ENCODE data around the gene TEX52. TPM values are rescaled to one million over a fixed set of nuclear protein-coding genes. Genes with fewer than 3 reads are reported as not detected.

TEX52 gene
- total RNA-seq (2021) (0.44 TPM in 1 of 2 replicates, not detected in the other), Bru-seq, nascent RNA (percentile 23 among the genes with signal in this experiment), BruChase-seq, experiment 1, labeled RNA remaining after a 2-hour chase (percentile 19 among the genes with signal in this experiment), BruChase-seq, experiment 2, labeled RNA remaining after a 6-hour chase (percentile 24 among the genes with signal in this experiment)
- long read RNA-seq: 0 reads

DNA sequence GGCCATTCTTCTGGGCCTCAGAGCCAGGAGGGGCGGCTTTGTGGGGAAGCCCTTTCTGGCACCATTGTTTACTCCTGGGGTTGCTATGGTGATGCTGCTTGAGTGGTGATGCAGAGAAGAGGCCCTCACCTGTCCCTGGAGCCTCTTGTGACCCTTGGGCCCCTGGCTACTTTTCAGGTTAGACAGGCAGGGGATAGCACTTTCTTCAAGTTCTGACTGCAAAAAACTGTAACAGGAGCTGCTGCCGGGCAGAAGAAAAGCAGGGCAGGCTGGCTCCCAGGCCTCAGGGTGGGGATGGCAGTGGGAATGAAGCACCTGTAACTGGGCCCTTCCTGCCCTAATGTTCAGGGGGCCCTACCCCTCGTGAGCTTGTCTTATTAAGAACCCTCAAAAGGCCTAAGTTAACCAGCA, at the start of gene TEX52:
TEX52 (minus strand) TSS at position 19 of the 411 bp plus-strand sequence; CDS start at position 6, 13 bp downstream.
- Histone ChIP-seq H3K4me3 (ENCODE audit: low read depth, low read length, poor library complexity, severe bottlenecking) (no peak within 1 kb of the TSS), H3K36me3 (ENCODE audit: insufficient read depth, low read length, poor library complexity, severe bottlenecking) (peaks cover 38% of the 10 kb centered on the region), H3K27ac (ENCODE audit: low read depth, low read length, poor library complexity, severe bottlenecking) (no peak within 1 kb of the TSS), H3K9me3 (ENCODE audit: low read depth, low read length, poor library complexity, severe bottlenecking) (no peaks in the 10 kb centered on the region), H3K4me1 (ENCODE audit: insufficient read depth, low read length, poor library complexity, severe bottlenecking) (no peaks in the 10 kb centered on the region), H3K27me3 (replicated peaks; ENCODE audit: insufficient read depth, low read depth, low read length, poor library complexity) (no peaks in the 10 kb centered on the region)
- ChIA-PET POLR2A (ENCODE audit: low non-redundant PET) (interaction anchor here (0.6 kb wide), 1 partner anchor 55 kb away, joined by 3 read pairs; no protein-coding TSS in a partner anchor), CTCF (interaction anchor here (0.6 to 1.1 kb wide), 2 partner anchors 20 to 30 kb away, joined by 3 to 4 read pairs; partner anchors contain the start of genes FOXM1 and RHNO1)
- BruUV-seq (replicated peaks): no TSS peak
- DNase-seq (ENCODE audit: low spot score): no peak
- TF ChIP-seq EZH2 (IDR thresholded peaks at IDR 0.05; ENCODE audit: borderline replicate concordance, low read depth, low read length, poor library complexity, severe bottlenecking): no peak
- TF ChIP-seq, protein P1, sequence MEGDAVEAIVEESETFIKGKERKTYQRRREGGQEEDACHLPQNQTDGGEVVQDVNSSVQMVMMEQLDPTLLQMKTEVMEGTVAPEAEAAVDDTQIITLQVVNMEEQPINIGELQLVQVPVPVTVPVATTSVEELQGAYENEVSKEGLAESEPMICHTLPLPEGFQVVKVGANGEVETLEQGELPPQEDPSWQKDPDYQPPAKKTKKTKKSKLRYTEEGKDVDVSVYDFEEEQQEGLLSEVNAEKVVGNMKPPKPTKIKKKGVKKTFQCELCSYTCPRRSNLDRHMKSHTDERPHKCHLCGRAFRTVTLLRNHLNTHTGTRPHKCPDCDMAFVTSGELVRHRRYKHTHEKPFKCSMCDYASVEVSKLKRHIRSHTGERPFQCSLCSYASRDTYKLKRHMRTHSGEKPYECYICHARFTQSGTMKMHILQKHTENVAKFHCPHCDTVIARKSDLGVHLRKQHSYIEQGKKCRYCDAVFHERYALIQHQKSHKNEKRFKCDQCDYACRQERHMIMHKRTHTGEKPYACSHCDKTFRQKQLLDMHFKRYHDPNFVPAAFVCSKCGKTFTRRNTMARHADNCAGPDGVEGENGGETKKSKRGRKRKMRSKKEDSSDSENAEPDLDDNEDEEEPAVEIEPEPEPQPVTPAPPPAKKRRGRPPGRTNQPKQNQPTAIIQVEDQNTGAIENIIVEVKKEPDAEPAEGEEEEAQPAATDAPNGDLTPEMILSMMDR (conservative IDR thresholded peaks at IDR 0.05; ENCODE audit: low read depth, low read length): no peak
- intact Hi-C loops (cut with micrococcal nuclease; ENCODE audit: unreplicated experiment): no loop called here

DNA sequence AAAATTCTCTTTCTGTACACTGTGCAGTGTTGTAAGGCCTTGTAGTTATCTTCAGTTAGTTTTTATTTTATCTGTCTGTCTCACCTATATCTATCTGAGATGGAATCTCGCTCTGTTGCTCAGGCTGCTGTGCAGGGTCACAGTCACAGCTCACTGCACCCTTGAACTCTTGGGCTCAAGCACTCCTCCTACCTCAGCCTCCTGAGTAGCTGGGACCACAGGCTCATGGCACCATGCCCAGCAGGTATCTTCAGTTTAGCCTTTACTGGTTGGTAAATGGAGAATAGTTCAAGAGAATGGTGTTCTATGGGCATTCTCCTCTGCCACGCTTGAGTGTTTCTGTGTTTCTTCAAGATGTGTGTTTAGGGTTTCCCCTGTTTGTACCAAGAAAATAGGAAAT, 47.4 kb upstream of the TEX52 start:
- H3K36me3 ChIP-seq (ENCODE audit: insufficient read depth, low read length, poor library complexity, severe bottlenecking): peaks cover under 1% of the 10 kb centered on the region

DNA sequence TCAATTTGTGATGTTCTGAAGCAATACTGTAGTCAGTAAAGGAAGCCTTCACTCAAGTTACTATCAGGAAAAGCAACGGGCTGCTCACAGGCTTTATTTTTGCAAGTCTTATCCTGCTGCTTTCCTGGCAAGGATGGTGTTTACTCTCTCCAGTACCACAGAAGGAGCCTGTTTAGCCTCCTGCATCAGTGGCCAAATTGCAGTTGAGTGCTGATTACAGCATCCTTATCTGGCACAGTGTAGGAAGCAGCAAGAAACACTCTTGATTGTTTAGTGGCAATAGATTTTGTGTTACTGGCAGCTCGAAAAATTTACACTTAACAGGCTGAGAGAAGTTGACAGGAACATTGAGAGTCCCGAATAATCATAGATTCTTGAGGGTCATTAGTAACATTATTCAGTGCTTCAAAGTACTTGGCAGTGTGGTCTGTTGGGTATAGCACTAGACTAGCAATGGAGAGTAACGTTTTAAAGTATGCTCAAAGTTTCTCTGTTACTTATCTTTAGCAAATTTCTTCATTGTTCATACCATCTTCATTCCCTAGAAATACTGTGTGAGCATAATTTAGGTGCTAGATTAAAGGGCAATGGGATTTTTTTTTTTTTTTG, 45.5 kb upstream of the TEX52 start:
- Histone ChIP-seq H3K27ac (ENCODE audit: low read depth, low read length, poor library complexity, severe bottlenecking) (no peak overlapping the region), H3K36me3 (ENCODE audit: insufficient read depth, low read length, poor library complexity, severe bottlenecking) (no peaks in the 10 kb centered on the region), H3K4me3 (ENCODE audit: low read depth, low read length, poor library complexity, severe bottlenecking) (no peak overlapping the region), H3K4me1 (ENCODE audit: insufficient read depth, low read length, poor library complexity, severe bottlenecking) (peaks cover 8% of the 10 kb centered on the region), H3K9me3 (ENCODE audit: low read depth, low read length, poor library complexity, severe bottlenecking) (no peaks in the 10 kb centered on the region), H3K27me3 (replicated peaks; ENCODE audit: insufficient read depth, low read depth, low read length, poor library complexity) (no peaks in the 10 kb centered on the region)
- no peak for DNase-seq (ENCODE audit: low spot score)
- ChIA-PET POLR2A (ENCODE audit: low non-redundant PET) (no interaction called here), CTCF (no interaction called here)
- intact Hi-C loops (cut with micrococcal nuclease; ENCODE audit: unreplicated experiment): no loop called here
- no peak for TF ChIP-seq EZH2 (IDR thresholded peaks at IDR 0.05; ENCODE audit: borderline replicate concordance, low read depth, low read length, poor library complexity, severe bottlenecking)
- TF ChIP-seq, protein P1 (conservative IDR thresholded peaks at IDR 0.05; ENCODE audit: low read depth, low read length): no peak
- BruUV-seq (replicated peaks): no TSS peak

More for the DNA sequence above, 47.4 kb upstream of the TEX52 start:
- no peak overlapping the region for H3K27ac ChIP-seq (ENCODE audit: low read depth, low read length, poor library complexity, severe bottlenecking)
- intact Hi-C loops (cut with micrococcal nuclease; ENCODE audit: unreplicated experiment): no loop called here
- ChIA-PET CTCF (no interaction called here), POLR2A (ENCODE audit: low non-redundant PET) (no interaction called here)
- H3K27me3 ChIP-seq (replicated peaks; ENCODE audit: insufficient read depth, low read depth, low read length, poor library complexity): no peaks in the 10 kb centered on the region
- DNase-seq (ENCODE audit: low spot score): no peak
- H3K9me3 ChIP-seq (ENCODE audit: low read depth, low read length, poor library complexity, severe bottlenecking): no peaks in the 10 kb centered on the region
- peaks cover 8% of the 10 kb centered on the region for H3K4me1 ChIP-seq (ENCODE audit: insufficient read depth, low read length, poor library complexity, severe bottlenecking)
- BruUV-seq (replicated peaks): no TSS peak
- no peak for TF ChIP-seq EZH2 (IDR thresholded peaks at IDR 0.05; ENCODE audit: borderline replicate concordance, low read depth, low read length, poor library complexity, severe bottlenecking)
- TF ChIP-seq, protein P1 (conservative IDR thresholded peaks at IDR 0.05; ENCODE audit: low read depth, low read length): no peak
- H3K4me3 ChIP-seq (ENCODE audit: low read depth, low read length, poor library complexity, severe bottlenecking): no peak overlapping the region
